HL-60 (cell line): ENCODE data around the gene AFDN.

Source experiments
- DNase-seq, 2 experiments: peaks; one replicate each; pipeline ENCODE4 v3.0.0-alpha.2; 2010 to 2020; ENCODE audit warnings: low read depth in 1 of 2, low spot score in 1 of 2
- H3K27ac ChIP-seq: fragments of 250-450 bp; sonication (Bioruptor Pico); replicated peaks from 2 replicates; pipeline ENCODE4 v1.5.1; 2020; ENCODE audit warnings: mild to moderate bottlenecking, moderate library complexity
- H3K27me3 ChIP-seq: fragments of 250-450 bp; sonication (Bioruptor Pico); 2 replicates; pipeline ENCODE4 v1.5.1; 2021; ENCODE audit warnings: mild to moderate bottlenecking, moderate library complexity; ENCODE audit not compliant: insufficient read depth, poor library complexity, severe bottlenecking
- H3K4me3 ChIP-seq: replicated peaks from 2 replicates; pipeline ENCODE4 v1.5.1; 2011; ENCODE audit warnings: mild to moderate bottlenecking, control low read depth, low read length; ENCODE audit not compliant: insufficient read depth
- CTCF ChIP-seq: IDR thresholded peaks from one replicate; pipeline ENCODE4 v1.5.1; 2011; ENCODE audit warnings: low read length, control low read depth, inconsistent platforms; ENCODE audit not compliant: insufficient read depth
- GABPA ChIP-seq: IDR thresholded peaks from 2 replicates; pipeline ENCODE4 v1.6.1; 2012; ENCODE audit warnings: low read depth
- POLR2AphosphoS5 ChIP-seq: IDR thresholded peaks from 2 replicates; pipeline ENCODE4 v1.6.1; 2012; ENCODE audit warnings: low read depth
- REST ChIP-seq: IDR thresholded peaks from 2 replicates; pipeline ENCODE4 v1.6.1; 2012; ENCODE audit warnings: low read depth; ENCODE audit not compliant: insufficient replicate concordance
- SPI1 ChIP-seq: IDR thresholded peaks from 2 replicates; pipeline ENCODE4 v1.6.1; 2012; ENCODE audit warnings: low read depth, mild to moderate bottlenecking, borderline replicate concordance

AFDN gene

GRCh38 chr6:167888098-167888497 is 61.4 kb downstream of the AFDN start:
- Histone ChIP-seq H3K4me3 (no peak overlapping the region), H3K27me3 (no peaks in the 10 kb centered on the region), H3K27ac (no peak overlapping the region)
- DNase-seq = no peak
- TF ChIP-seq GABPA = no peak
- no peak for TF ChIP-seq SPI1
- no peak for TF ChIP-seq CTCF
- TF ChIP-seq REST = no peak
- no peak for TF ChIP-seq POLR2AphosphoS5

- Histone ChIP-seq H3K4me3 (no peak overlapping the region), H3K27ac (no peak overlapping the region), H3K27me3 (no peaks in the 10 kb centered on the region)
- no peak for DNase-seq
- TF ChIP-seq POLR2AphosphoS5 (no peak), SPI1 (no peak), REST (no peak), CTCF (no peak), GABPA (no peak)
These were observed 66.4 kb downstream of the AFDN start for GRCh38 chr6:167892835-167893815.

GRCh38 chr6:167894965-167895364 is 68.3 kb downstream of the AFDN start:
- Histone ChIP-seq H3K27me3 (no peaks in the 10 kb centered on the region), H3K4me3 (no peak overlapping the region), H3K27ac (no peak overlapping the region)
- TF ChIP-seq GABPA (no peak), SPI1 (no peak), CTCF (no peak), REST (no peak)
- no peak for DNase-seq
